Amniotic epithelial cell (primary cell): ENCODE data around the gene MORC2.

Experiments
- DNase-seq: peaks from one replicate; pipeline ENCODE4 v3.0.0-alpha.2; 2010; ENCODE audit warnings: low read depth

MORC2 gene

GRCh38 chr22:30921108-30921507 is 47.5 kb downstream of the MORC2 start:
- no peak for DNase-seq

GRCh38 chr22:30920407-30920806 is 48.2 kb downstream of the MORC2 start:
- DNase-seq, result peak; percentile 42

- no peak for DNase-seq
These were observed 48.6 kb downstream of the MORC2 start for GRCh38 chr22:30919973-30920372.

GRCh38 chr22:30918761-30919160 is 49.8 kb downstream of the MORC2 start:
- no peak for DNase-seq

- DNase-seq, result no peak
These were observed 58.2 kb downstream of the MORC2 start for GRCh38 chr22:30910358-30910757.

GRCh38 chr22:30909306-30909705 is 59.3 kb downstream of the MORC2 start:
- no peak for DNase-seq

- DNase-seq, result no peak
These were observed 60.5 kb downstream of the MORC2 start for GRCh38 chr22:30908051-30908461.

- no peak for DNase-seq
These were observed 61.6 kb downstream of the MORC2 start for GRCh38 chr22:30906946-30907345.

- DNase-seq, result no peak
These were observed 62.2 kb downstream of the MORC2 start for GRCh38 chr22:30906411-30906810.

GRCh38 chr22:30905696-30906341 is 62.8 kb downstream of the MORC2 start:
- DNase-seq, result no peak

- no peak for DNase-seq
These were observed 64.6 kb downstream of the MORC2 start for GRCh38 chr22:30903876-30904460.

- no peak for DNase-seq
These were observed 65.8 kb downstream of the MORC2 start for GRCh38 chr22:30902496-30903357.

- no peak for DNase-seq
These were observed 74.2 kb downstream of the MORC2 start for GRCh38 chr22:30894371-30894740.

GRCh38 chr22:30893434-30894370 is 74.9 kb downstream of the MORC2 start:
- no peak for DNase-seq

- no peak for DNase-seq
These were observed 75.8 kb downstream of the MORC2 start for GRCh38 chr22:30892731-30893221.

GRCh38 chr22:30892286-30892685 is 76.3 kb downstream of the MORC2 start:
- no peak for DNase-seq

- DNase-seq, result no peak
These were observed 76.8 kb downstream of the MORC2 start for GRCh38 chr22:30891781-30892180.

GRCh38 chr22:30891443-30891755 is 77.2 kb downstream of the MORC2 start:
- DNase-seq, result no peak

GRCh38 chr22:30890686-30891442 is 77.7 kb downstream of the MORC2 start:
- DNase-seq, result peak; percentile 24

- no peak for DNase-seq
These were observed 78.5 kb downstream of the MORC2 start for GRCh38 chr22:30889996-30890480.
